Muscle layer of duodenum (tissue), 2 donors: ENCODE results near the gene BCL2L15.

ENCODE experiments used
- H3K27ac ChIP-seq: one replicate; pipeline ENCODE4 v1.7.0; 2013; ENCODE audit warnings: mild to moderate bottlenecking, low read length
- H3K27me3 ChIP-seq: one replicate; pipeline ENCODE4 v1.7.0; 2013; ENCODE audit warnings: low read depth, mild to moderate bottlenecking, control low read depth, low read length
- H3K36me3 ChIP-seq, 2 donors: one replicate each; pipeline ENCODE4 v1.7.0; 2013; ENCODE audit warnings: low read length in 2 of 2, control low read depth in 1 of 2, mild to moderate bottlenecking in 1 of 2; ENCODE audit not compliant: insufficient read depth in 2 of 2, control insufficient read depth in 1 of 2
- H3K4me1 ChIP-seq, 2 donors: one replicate each; pipeline ENCODE4 v1.7.0; 2013; ENCODE audit warnings: low read length in 2 of 2, mild to moderate bottlenecking in 2 of 2, control low read depth in 1 of 2, moderate library complexity in 1 of 2; ENCODE audit not compliant: insufficient read depth in 2 of 2, control insufficient read depth in 1 of 2
- H3K4me3 ChIP-seq, 2 donors: one replicate each; pipeline ENCODE4 v1.7.0; 2013; ENCODE audit warnings: low read length in 2 of 2, low read depth in 1 of 2, mild to moderate bottlenecking in 1 of 2
- H3K9me3 ChIP-seq, 2 donors: one replicate each; pipeline ENCODE4 v1.7.0; 2013; ENCODE audit warnings: low read length in 2 of 2, control low read depth in 1 of 2, mild to moderate bottlenecking in 1 of 2; ENCODE audit not compliant: control insufficient read depth in 1 of 2
- donor health status: healthy.

BCL2L15 gene

DNA sequence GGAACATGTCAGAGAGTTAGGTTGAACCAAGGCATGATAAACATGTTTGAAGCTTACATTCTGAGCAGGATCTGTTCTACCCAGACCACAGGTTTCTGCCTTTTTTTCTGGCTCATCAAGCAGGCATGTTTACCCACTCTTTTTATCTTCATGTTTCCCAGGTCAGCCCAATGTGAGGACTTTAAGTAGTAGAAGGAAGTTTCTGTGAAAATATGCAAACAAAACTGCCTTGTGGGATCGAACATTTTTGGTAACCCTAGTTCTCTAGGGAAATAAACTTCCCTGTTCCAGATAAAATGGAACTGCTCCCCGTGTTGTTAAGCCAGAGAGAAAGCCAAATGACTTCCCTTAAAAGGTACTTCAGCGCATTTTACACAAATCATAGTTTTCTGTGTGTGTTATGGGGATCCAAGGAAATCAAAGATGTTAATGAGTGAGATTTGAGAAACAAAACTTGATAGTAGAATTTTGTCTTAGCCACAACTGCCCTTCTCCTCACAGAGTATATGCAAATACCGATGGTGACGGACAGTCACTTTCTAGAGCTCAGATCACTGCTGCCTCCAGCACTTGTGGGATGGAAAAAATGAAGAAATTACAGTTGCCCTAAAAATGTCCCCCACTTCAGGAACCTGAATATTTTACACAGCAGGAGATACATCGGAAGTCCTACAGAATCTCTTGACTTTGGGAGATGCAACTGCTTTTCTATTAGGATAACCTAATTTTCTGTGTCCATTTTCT, 41.0 kb upstream of the BCL2L15 start:
- H3K36me3 ChIP-seq, result peaks cover 0 to 21% of the 10 kb centered on the region in 2 donors
- peaks cover 18 to 30% of the 10 kb centered on the region in 2 donors for H3K4me1 ChIP-seq
- H3K27ac ChIP-seq, result peak overlapping the region; percentile 98
- no peaks in the 10 kb centered on the region for H3K27me3 ChIP-seq
- peak overlapping the region; percentile 84 to 90 for H3K4me3 ChIP-seq
- no peaks in the 10 kb centered on the region for H3K9me3 ChIP-seq

GRCh38 chr1:113924473-113924872, 37.1 kb upstream of the BCL2L15 start:
- Histone ChIP-seq H3K36me3 (peaks cover 0 to 9% of the 10 kb centered on the region in 2 donors), H3K4me1 (peaks cover 0 to 4% of the 10 kb centered on the region in 2 donors), H3K27me3 (no peaks in the 10 kb centered on the region)

GRCh38 chr1:113922957-113923356, 35.6 kb upstream of the BCL2L15 start:
- no peaks in the 10 kb centered on the region for H3K4me1 ChIP-seq
- H3K27me3 ChIP-seq, result no peaks in the 10 kb centered on the region
- no peaks in the 10 kb centered on the region for H3K36me3 ChIP-seq
- no peak overlapping the region for H3K4me3 ChIP-seq
- no peak overlapping the region for H3K27ac ChIP-seq
- no peaks in the 10 kb centered on the region for H3K9me3 ChIP-seq

More at GRCh38 chr1:113924473-113924872, 37.1 kb upstream of the BCL2L15 start:
- H3K9me3 ChIP-seq, result no peaks in the 10 kb centered on the region
- H3K27ac ChIP-seq, result no peak overlapping the region
- no peak overlapping the region for H3K4me3 ChIP-seq

DNA sequence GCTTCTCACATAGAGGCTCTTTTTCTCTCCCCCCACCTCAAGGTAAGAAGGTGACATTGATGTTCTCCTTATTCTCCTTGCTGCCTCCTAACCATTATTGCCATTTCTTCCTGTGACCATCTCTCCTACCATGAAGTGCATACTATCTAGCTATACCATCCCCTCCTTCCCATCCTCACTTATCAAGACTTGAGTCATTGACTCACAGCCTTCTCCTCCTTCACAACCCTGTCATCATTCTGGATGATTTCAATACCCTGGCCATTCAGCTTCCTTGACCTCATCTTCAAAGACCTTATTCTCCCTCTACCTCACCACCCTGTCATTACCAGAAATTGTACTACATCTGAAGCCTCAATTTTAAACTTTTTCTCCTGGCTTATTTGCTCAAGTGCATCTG, 30.9 kb upstream of the BCL2L15 start:
- no peak overlapping the region for H3K4me3 ChIP-seq
- H3K27me3 ChIP-seq, result no peaks in the 10 kb centered on the region
- no peak overlapping the region for H3K27ac ChIP-seq
- no peaks in the 10 kb centered on the region for H3K9me3 ChIP-seq
- H3K4me1 ChIP-seq, result peaks cover 0 to 3% of the 10 kb centered on the region in 2 donors
- H3K36me3 ChIP-seq, result no peaks in the 10 kb centered on the region

GRCh38 chr1:113917400-113918082, 30.2 kb upstream of the BCL2L15 start:
- Histone ChIP-seq H3K36me3 (no peaks in the 10 kb centered on the region), H3K9me3 (no peaks in the 10 kb centered on the region), H3K4me1 (peaks cover 0 to 10% of the 10 kb centered on the region in 2 donors), H3K27ac (no peak overlapping the region), H3K27me3 (no peaks in the 10 kb centered on the region), H3K4me3 (no peak overlapping the region)

- Histone ChIP-seq H3K9me3 (no peaks in the 10 kb centered on the region), H3K36me3 (peaks cover 0 to under 1% of the 10 kb centered on the region in 2 donors), H3K27ac (no peak overlapping the region), H3K4me3 (no peak overlapping the region), H3K27me3 (no peaks in the 10 kb centered on the region), H3K4me1 (peaks cover 0 to 13% of the 10 kb centered on the region in 2 donors)
Measured at GRCh38 chr1:113916974-113917373, 29.6 kb upstream of the BCL2L15 start.

- H3K9me3 ChIP-seq, result no peaks in the 10 kb centered on the region
- H3K27me3 ChIP-seq, result no peaks in the 10 kb centered on the region
- no peak overlapping the region for H3K27ac ChIP-seq
Measured at GRCh38 chr1:113913887-113914664, 26.7 kb upstream of the BCL2L15 start.

GRCh38 chr1:113913312-113913668, 25.9 kb upstream of the BCL2L15 start:
- H3K4me3 ChIP-seq, result peak overlapping the region in 1 of 2 donors; percentile 26
- peaks cover 12 to 14% of the 10 kb centered on the region in 2 donors for H3K36me3 ChIP-seq
- H3K4me1 ChIP-seq, result peaks cover 0 to 13% of the 10 kb centered on the region in 2 donors
- no peaks in the 10 kb centered on the region for H3K27me3 ChIP-seq
- H3K27ac ChIP-seq, result peak overlapping the region; percentile 77
- H3K9me3 ChIP-seq, result no peaks in the 10 kb centered on the region

More at GRCh38 chr1:113913887-113914664, 26.7 kb upstream of the BCL2L15 start:
- Histone ChIP-seq H3K4me1 (peaks cover 0 to 13% of the 10 kb centered on the region in 2 donors), H3K36me3 (peaks cover 5 to 14% of the 10 kb centered on the region in 2 donors), H3K4me3 (no peak overlapping the region)

DNA sequence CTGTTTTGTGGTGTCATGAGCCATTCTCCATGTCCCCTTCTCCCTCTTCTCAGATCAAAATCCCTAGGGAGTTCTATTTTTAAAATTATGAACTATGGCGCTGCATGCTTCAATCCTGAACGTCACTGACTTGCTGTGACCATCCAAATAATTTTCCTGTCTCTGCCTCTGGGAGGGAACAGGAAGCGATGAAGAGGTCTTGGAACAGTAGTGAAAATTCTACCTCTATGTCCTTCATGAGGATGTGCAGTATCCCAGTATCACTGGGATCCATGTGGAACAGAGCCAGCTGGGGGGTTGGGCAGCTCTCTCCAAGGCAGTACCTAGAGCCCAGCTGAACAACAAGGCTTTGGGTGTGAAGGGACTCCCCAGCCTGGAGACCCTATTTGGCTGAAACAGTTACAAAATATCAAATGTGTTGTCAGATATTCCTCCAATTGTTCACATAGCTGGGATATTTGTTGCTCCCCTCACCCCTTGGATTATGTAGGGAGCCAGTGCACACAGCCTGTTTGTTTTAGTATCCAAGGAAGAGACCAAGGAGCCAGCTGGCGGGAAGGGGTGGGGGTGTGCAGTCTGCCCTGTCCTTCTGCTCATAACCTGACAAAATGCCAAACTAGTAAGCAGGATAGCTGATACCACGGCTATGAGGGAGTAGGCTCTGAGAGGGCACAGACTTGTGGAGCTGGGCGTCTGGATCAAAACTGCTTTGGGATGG, 25.4 kb upstream of the BCL2L15 start:
- H3K36me3 ChIP-seq, result peaks cover 18 to 19% of the 10 kb centered on the region in 2 donors
- H3K27me3 ChIP-seq, result no peaks in the 10 kb centered on the region
- H3K27ac ChIP-seq, result peak overlapping the region; percentile 77
- peak overlapping the region in 1 of 2 donors; percentile 26 for H3K4me3 ChIP-seq
- H3K4me1 ChIP-seq, result peaks cover 0 to 13% of the 10 kb centered on the region in 2 donors
- H3K9me3 ChIP-seq, result no peaks in the 10 kb centered on the region

DNA sequence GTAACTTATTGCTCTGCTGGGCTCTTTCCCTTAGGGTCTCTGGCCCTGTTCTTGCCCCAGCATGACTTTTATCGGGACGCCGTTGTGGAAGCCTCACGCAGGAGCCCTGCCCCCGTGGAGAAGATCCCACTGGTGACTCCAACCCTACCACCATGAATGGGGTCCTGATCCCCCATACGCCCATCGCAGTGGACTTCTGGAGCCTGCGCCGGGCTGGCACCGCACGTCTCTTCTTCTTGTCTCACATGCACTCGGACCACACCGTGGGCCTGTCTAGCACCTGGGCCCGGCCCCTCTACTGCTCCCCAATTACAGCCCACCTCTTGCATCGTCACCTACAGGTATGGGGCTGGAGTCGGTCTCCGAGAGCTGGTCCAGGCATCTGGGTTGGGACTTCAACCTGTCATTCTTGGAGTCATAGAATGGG, 18.1 kb upstream of the BCL2L15 start:
- H3K27ac ChIP-seq, result peak overlapping the region; percentile 98
- peak overlapping the region; percentile 77 to 98 for H3K4me3 ChIP-seq
- H3K4me1 ChIP-seq, result peaks cover 0 to 21% of the 10 kb centered on the region in 2 donors
- peaks cover 11 to 23% of the 10 kb centered on the region in 2 donors for H3K36me3 ChIP-seq
- no peaks in the 10 kb centered on the region for H3K9me3 ChIP-seq
- H3K27me3 ChIP-seq, result no peaks in the 10 kb centered on the region
